ENCODE results near the gene AFAP1L1.

The AFAP1L1 gene

DNA sequence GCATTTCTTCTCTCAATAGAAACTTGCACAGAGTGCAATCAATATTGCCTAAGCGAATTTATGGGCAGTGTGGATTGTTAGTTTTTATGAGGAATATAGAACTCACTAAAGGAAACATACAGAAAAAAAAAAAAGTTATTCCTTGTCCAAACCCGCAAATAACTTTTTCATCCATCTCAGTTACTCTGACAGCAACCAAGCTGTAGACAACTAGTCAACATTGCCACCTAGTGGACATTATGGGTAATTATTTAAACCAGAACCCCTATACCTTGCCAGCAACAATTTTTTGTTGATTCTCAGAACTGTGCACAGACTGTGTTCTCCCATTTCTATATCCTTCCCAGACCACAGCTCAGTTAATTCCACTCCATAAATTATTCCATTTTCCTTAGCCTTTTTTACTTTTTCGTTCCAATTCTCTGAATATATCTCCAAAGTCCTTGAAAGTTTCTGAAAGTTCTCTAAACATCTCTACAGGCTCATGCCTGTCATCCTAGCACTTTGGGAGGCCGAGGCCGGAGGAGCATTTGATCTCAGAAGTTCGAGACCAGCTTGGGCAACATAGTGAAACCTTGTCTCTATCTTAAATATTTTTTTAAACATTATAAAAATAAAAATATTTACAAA, 2.6 kb upstream of the AFAP1L1 start (continued):
- TF ChIP-seq ZNF701 (tag by site-specific recombination; IDR thresholded peaks at IDR 0.05) (no peak), ZNF610 (tag by site-specific recombination; IDR thresholded peaks at IDR 0.05; ENCODE audit: borderline replicate concordance) (no peak), TRIM28 (IDR thresholded peaks at IDR 0.05; ENCODE audit: borderline replicate concordance, low read length) (no peak), SCRT2 (tag by site-specific recombination; IDR thresholded peaks at IDR 0.05) (peak; percentile 73), ZNF2 (tag by site-specific recombination; IDR thresholded peaks at IDR 0.05) (peak; percentile 99), ZNF654 (tag by site-specific recombination; IDR thresholded peaks at IDR 0.05; ENCODE audit: low read depth) (peak; percentile 90)
- TF ChIP-seq, protein P1, sequence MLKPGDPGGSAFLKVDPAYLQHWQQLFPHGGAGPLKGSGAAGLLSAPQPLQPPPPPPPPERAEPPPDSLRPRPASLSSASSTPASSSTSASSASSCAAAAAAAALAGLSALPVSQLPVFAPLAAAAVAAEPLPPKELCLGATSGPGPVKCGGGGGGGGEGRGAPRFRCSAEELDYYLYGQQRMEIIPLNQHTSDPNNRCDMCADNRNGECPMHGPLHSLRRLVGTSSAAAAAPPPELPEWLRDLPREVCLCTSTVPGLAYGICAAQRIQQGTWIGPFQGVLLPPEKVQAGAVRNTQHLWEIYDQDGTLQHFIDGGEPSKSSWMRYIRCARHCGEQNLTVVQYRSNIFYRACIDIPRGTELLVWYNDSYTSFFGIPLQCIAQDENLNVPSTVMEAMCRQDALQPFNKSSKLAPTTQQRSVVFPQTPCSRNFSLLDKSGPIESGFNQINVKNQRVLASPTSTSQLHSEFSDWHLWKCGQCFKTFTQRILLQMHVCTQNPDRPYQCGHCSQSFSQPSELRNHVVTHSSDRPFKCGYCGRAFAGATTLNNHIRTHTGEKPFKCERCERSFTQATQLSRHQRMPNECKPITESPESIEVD (tag by site-specific recombination; IDR thresholded peaks at IDR 0.05) = peak; percentile 33; the same call in 1 of the 2 replicates

DNA sequence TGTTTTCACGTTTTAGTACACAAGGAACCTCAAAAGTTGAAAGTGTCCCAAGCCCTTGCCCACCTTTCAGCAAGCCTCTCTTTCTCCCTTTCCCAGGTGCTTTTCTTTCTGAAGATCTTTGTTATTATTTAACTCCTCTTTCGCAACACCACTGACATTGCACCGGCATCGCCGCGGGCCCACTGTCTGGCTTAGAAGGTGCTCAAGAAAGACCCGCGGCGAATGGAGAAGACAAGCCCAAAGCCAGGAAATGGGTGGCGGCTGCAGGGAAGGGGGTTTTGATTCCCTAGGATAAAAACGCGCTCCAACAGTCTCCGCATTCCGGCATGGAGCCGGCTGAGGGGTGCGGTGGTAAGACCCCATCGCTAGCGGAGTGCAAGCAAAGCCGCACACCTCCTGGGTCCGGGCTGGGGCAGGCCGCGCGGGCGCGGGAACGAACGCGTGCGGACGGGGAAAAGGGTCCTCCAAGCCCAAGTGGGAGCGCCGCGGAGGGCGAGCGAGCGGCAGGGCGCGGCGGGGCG, 404 bp upstream of the AFAP1L1 start:
- H3K27ac ChIP-seq (ENCODE audit: extremely low read depth, low read depth, low read length) = peak overlapping the region; percentile 55; the same call in 1 of the 2 replicates
- H3K4me3 ChIP-seq (ENCODE audit: low read depth, low read length) = peak overlapping the region; percentile 57
- POLR2A ChIA-PET = no interaction called here
- H3K9me3 ChIP-seq (ENCODE audit: control insufficient read depth, insufficient read depth, low read depth, low read length) = no peaks in the 10 kb centered on the region
- H3K36me3 ChIP-seq (ENCODE audit: control insufficient read depth in 2 of 2, insufficient read depth in 1 of 2, low read length in 2 of 2) = no peaks in the 10 kb centered on the region
- H3K4me1 ChIP-seq (ENCODE audit: control insufficient read depth, insufficient read depth, low read length) = peaks cover 3% of the 10 kb centered on the region; the same call in 1 of the 2 replicates
- CTCF ChIA-PET = interaction anchor here (0.6 to 3.6 kb wide), 5 partner anchors 29 to 539 kb away, joined by 3 to 35 read pairs (median 3); partner anchors contain the start of gene ABLIM3
- no peak for TF ChIP-seq BCL11B (tag by site-specific recombination; IDR thresholded peaks at IDR 0.05; ENCODE audit: low read depth)
- 0 out of 2 replicates have a peak, but pooled peaks have one; percentile 33 for TF ChIP-seq ZEB2 (tag by site-specific recombination; IDR thresholded peaks at IDR 0.05)
- TF ChIP-seq ZNF785 (tag by site-specific recombination; IDR thresholded peaks at IDR 0.05) = no peak
- TF ChIP-seq ZFP3 (tag by site-specific recombination; IDR thresholded peaks at IDR 0.05; ENCODE audit: low read depth) = no peak
- no peak for TF ChIP-seq ZBTB7A (tag by site-specific recombination; IDR thresholded peaks at IDR 0.05; ENCODE audit: low read depth)
- TF ChIP-seq ZBTB21 (tag by site-specific recombination; IDR thresholded peaks at IDR 0.05) = no peak
- TF ChIP-seq, protein P2, sequence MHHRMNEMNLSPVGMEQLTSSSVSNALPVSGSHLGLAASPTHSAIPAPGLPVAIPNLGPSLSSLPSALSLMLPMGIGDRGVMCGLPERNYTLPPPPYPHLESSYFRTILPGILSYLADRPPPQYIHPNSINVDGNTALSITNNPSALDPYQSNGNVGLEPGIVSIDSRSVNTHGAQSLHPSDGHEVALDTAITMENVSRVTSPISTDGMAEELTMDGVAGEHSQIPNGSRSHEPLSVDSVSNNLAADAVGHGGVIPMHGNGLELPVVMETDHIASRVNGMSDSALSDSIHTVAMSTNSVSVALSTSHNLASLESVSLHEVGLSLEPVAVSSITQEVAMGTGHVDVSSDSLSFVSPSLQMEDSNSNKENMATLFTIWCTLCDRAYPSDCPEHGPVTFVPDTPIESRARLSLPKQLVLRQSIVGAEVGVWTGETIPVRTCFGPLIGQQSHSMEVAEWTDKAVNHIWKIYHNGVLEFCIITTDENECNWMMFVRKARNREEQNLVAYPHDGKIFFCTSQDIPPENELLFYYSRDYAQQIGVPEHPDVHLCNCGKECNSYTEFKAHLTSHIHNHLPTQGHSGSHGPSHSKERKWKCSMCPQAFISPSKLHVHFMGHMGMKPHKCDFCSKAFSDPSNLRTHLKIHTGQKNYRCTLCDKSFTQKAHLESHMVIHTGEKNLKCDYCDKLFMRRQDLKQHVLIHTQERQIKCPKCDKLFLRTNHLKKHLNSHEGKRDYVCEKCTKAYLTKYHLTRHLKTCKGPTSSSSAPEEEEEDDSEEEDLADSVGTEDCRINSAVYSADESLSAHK (tag by site-specific recombination; IDR thresholded peaks at IDR 0.05) = no peak
- TF ChIP-seq, protein P3, sequence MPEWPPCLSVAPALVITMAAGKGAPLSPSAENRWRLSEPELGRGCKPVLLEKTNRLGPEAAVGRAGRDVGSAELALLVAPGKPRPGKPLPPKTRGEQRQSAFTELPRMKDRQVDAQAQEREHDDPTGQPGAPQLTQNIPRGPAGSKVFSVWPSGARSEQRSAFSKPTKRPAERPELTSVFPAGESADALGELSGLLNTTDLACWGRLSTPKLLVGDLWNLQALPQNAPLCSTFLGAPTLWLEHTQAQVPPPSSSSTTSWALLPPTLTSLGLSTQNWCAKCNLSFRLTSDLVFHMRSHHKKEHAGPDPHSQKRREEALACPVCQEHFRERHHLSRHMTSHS (tag by site-specific recombination; IDR thresholded peaks at IDR 0.05) = no peak
- TF ChIP-seq, protein P4, sequence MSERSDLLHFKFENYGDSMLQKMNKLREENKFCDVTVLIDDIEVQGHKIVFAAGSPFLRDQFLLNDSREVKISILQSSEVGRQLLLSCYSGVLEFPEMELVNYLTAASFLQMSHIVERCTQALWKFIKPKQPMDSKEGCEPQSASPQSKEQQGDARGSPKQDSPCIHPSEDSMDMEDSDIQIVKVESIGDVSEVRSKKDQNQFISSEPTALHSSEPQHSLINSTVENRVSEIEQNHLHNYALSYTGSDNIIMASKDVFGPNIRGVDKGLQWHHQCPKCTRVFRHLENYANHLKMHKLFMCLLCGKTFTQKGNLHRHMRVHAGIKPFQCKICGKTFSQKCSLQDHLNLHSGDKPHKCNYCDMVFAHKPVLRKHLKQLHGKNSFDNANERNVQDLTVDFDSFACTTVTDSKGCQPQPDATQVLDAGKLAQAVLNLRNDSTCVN (tag by site-specific recombination; optimal IDR thresholded peaks at IDR 0.05) = peak; percentile 89
- no peak for TF ChIP-seq ZNF624 (tag by site-specific recombination; IDR thresholded peaks at IDR 0.05)
- TF ChIP-seq SP2 (tag by site-specific recombination; IDR thresholded peaks at IDR 0.05) = no peak
- no peak for TF ChIP-seq ZNF211 (tag by site-specific recombination; IDR thresholded peaks at IDR 0.05; ENCODE audit: low read depth)
- TF ChIP-seq ZNF350 (tag by site-specific recombination; IDR thresholded peaks at IDR 0.05) = no peak
- TF ChIP-seq GLI4 (tag by site-specific recombination; IDR thresholded peaks at IDR 0.05) = no peak
- no peak for TF ChIP-seq ZNF473 (tag by site-specific recombination; IDR thresholded peaks at IDR 0.05)
- no peak for TF ChIP-seq TCF7L2 (IDR thresholded peaks at IDR 0.05; ENCODE audit: borderline replicate concordance, low read depth, low read length)
- TF ChIP-seq ZNF184 (tag by site-specific recombination; IDR thresholded peaks at IDR 0.05) = no peak
- TF ChIP-seq BCL11A (tag by site-specific recombination; IDR thresholded peaks at IDR 0.05; ENCODE audit: low read depth) = no peak
- TF ChIP-seq ZNF223 (tag by site-specific recombination; IDR thresholded peaks at IDR 0.05) = no peak
- no peak for TF ChIP-seq ZNF239 (tag by site-specific recombination; IDR thresholded peaks at IDR 0.05)
- no peak for TF ChIP-seq ZNF585B (tag by site-specific recombination; IDR thresholded peaks at IDR 0.05)
- no peak for TF ChIP-seq ZNF792 (tag by site-specific recombination; IDR thresholded peaks at IDR 0.05)
- no peak for TF ChIP-seq ZNF548 (tag by site-specific recombination; IDR thresholded peaks at IDR 0.05)
- TF ChIP-seq ZNF654 (tag by site-specific recombination; IDR thresholded peaks at IDR 0.05; ENCODE audit: low read depth) = no peak
- no peak for TF ChIP-seq ZNF549 (tag by site-specific recombination; IDR thresholded peaks at IDR 0.05)
- no peak for TF ChIP-seq SCRT1 (tag by site-specific recombination; IDR thresholded peaks at IDR 0.05; ENCODE audit: borderline replicate concordance)
- TF ChIP-seq ZNF132 (tag by site-specific recombination; IDR thresholded peaks at IDR 0.05; ENCODE audit: borderline replicate concordance) = no peak

Data from HEK293 (cell line).